ENCODE results near the gene CTBP1. TPM values are rescaled to one million over a fixed set of nuclear protein-coding genes. Genes with fewer than 3 reads are reported as not detected.

CTBP1 gene
- total RNA-seq, 1 experiment from 2014 or later = 184 TPM

GRCh38 chr4:1250921-1251772, 2.2 kb upstream of the CTBP1 start:
- H3K27ac Mint-ChIP-seq (ENCODE audit: unreplicated experiment) = no peak overlapping the region
- CTCF ChIA-PET = interaction anchor here (0.6 kb wide), 2 partner anchors 15 to 1774 kb away, joined by 4 to 5 read pairs; no protein-coding TSS in a partner anchor
- TF ChIP-seq CTCF (IDR thresholded peaks at IDR 0.05; ENCODE audit: insufficient read depth in 1 of 2, low read depth in 1 of 2, low read length in 1 of 2, severe bottlenecking in 1 of 2, unreplicated experiment in 1 of 2) = no peak
- no peak for DNase-seq
- H3K4me1 ChIP-seq = peaks cover 16% of the 10 kb centered on the region
- H3K27me3 ChIP-seq (replicated peaks; ENCODE audit: control insufficient read depth, insufficient read depth, low read length) = no peaks in the 10 kb centered on the region
- no TSS peak for BruUV-seq (replicated peaks)
- intact Hi-C loops (cut with micrococcal nuclease; ENCODE audit: unreplicated experiment) = loop anchor here (1.0 kb wide), 1 partner anchor 38 kb away; the partner anchor contains the start of gene MAEA
- POLR2A ChIA-PET = interaction anchor here (1.1 kb wide), 1 partner anchor 96 kb away, joined by 4 read pairs; the partner anchor contains the start of gene UVSSA
- no peak overlapping the region for H3K4me3 ChIP-seq (ENCODE audit: low read depth, low read length)
- H3K9me3 Mint-ChIP-seq (ENCODE audit: unreplicated experiment) = peaks cover 31% of the 10 kb centered on the region
- H3K36me3 Mint-ChIP-seq (ENCODE audit: insufficient read depth, unreplicated experiment) = peaks cover 21% of the 10 kb centered on the region
- H3K36me3 ChIP-seq (ENCODE audit: control insufficient read depth, insufficient read depth, low read length) = peaks cover 4% of the 10 kb centered on the region; the same call in 1 of the 2 replicates
- H3K27me3 Mint-ChIP-seq (ENCODE audit: insufficient read depth, unreplicated experiment) = no peaks in the 10 kb centered on the region
- H3K9me3 ChIP-seq = peaks cover 14% of the 10 kb centered on the region; the same call in 1 of the 2 replicates
- peak overlapping the region; percentile 79 for H3K4me3 Mint-ChIP-seq (ENCODE audit: unreplicated experiment)
- H3K4me1 Mint-ChIP-seq (ENCODE audit: low read depth, unreplicated experiment) = peaks cover 7% of the 10 kb centered on the region

- ChIA-PET CTCF (interaction anchor here (0.6 kb wide), 1 partner anchor 1775 kb away, joined by 5 read pairs; no protein-coding TSS in a partner anchor), POLR2A (interaction anchor here (1.1 kb wide), 1 partner anchor 96 kb away, joined by 4 read pairs; the partner anchor contains the start of gene UVSSA)
- Mint-ChIP-seq H3K27ac (ENCODE audit: unreplicated experiment) (peak overlapping the region; percentile 89), H3K27me3 (ENCODE audit: insufficient read depth, unreplicated experiment) (no peaks in the 10 kb centered on the region), H3K4me3 (ENCODE audit: unreplicated experiment) (peak overlapping the region; percentile 79), H3K4me1 (ENCODE audit: low read depth, unreplicated experiment) (peaks cover 7% of the 10 kb centered on the region), H3K9me3 (ENCODE audit: unreplicated experiment) (peaks cover 27% of the 10 kb centered on the region), H3K36me3 (ENCODE audit: insufficient read depth, unreplicated experiment) (peaks cover 27% of the 10 kb centered on the region)
- Histone ChIP-seq H3K27me3 (replicated peaks; ENCODE audit: control insufficient read depth, insufficient read depth, low read length) (no peaks in the 10 kb centered on the region), H3K36me3 (ENCODE audit: control insufficient read depth, insufficient read depth, low read length) (peaks cover 4% of the 10 kb centered on the region; the same call in 1 of the 2 replicates), H3K9me3 (peaks cover 14% of the 10 kb centered on the region; the same call in 1 of the 2 replicates), H3K4me3 (ENCODE audit: low read depth, low read length) (peak overlapping the region; percentile 47), H3K4me1 (peaks cover 16% of the 10 kb centered on the region)
- TSS peak; percentile 27 for BruUV-seq (replicated peaks)
- TF ChIP-seq CTCF (IDR thresholded peaks at IDR 0.05; ENCODE audit: insufficient read depth in 1 of 2, low read depth in 1 of 2, low read length in 1 of 2, severe bottlenecking in 1 of 2, unreplicated experiment in 1 of 2) = no peak
- intact Hi-C loops (cut with micrococcal nuclease; ENCODE audit: unreplicated experiment) = loop anchor here (1.0 kb wide), 1 partner anchor 39 kb away; the partner anchor contains the start of gene MAEA
- no peak for DNase-seq
Measured at GRCh38 chr4:1250527-1250812, 1.5 kb upstream of the CTBP1 start.

- intact Hi-C loops (cut with micrococcal nuclease; ENCODE audit: unreplicated experiment) = loop anchor here (1.0 kb wide), 2 partner anchors 39 to 96 kb away; partner anchors contain the start of gene MAEA
- H3K4me3 Mint-ChIP-seq (ENCODE audit: unreplicated experiment) = peak overlapping the region; percentile 79
- H3K27me3 Mint-ChIP-seq (ENCODE audit: insufficient read depth, unreplicated experiment) = no peaks in the 10 kb centered on the region
- peak overlapping the region; percentile 47 for H3K4me3 ChIP-seq (ENCODE audit: low read depth, low read length)
- peaks cover 12% of the 10 kb centered on the region; the same call in 1 of the 2 replicates for H3K9me3 ChIP-seq
- H3K4me1 Mint-ChIP-seq (ENCODE audit: low read depth, unreplicated experiment) = peaks cover 7% of the 10 kb centered on the region
- peaks cover 16% of the 10 kb centered on the region for H3K4me1 ChIP-seq
- H3K27me3 ChIP-seq (replicated peaks; ENCODE audit: control insufficient read depth, insufficient read depth, low read length) = no peaks in the 10 kb centered on the region
- H3K36me3 Mint-ChIP-seq (ENCODE audit: insufficient read depth, unreplicated experiment) = peaks cover 33% of the 10 kb centered on the region
- peaks cover 25% of the 10 kb centered on the region for H3K9me3 Mint-ChIP-seq (ENCODE audit: unreplicated experiment)
- peaks cover 4% of the 10 kb centered on the region; the same call in 1 of the 2 replicates for H3K36me3 ChIP-seq (ENCODE audit: control insufficient read depth, insufficient read depth, low read length)
- TF ChIP-seq CTCF (IDR thresholded peaks at IDR 0.05; ENCODE audit: insufficient read depth in 1 of 2, low read depth in 1 of 2, low read length in 1 of 2, severe bottlenecking in 1 of 2, unreplicated experiment in 1 of 2) = no peak
- ChIA-PET POLR2A (interaction anchor here (1.0 to 2.1 kb wide), 4 partner anchors 40 to 97 kb away, joined by 4 to 25 read pairs (median 4); partner anchors contain the start of gene UVSSA), CTCF (no interaction called here)
- peak overlapping the region; percentile 89 for H3K27ac Mint-ChIP-seq (ENCODE audit: unreplicated experiment)
- peak; percentile 43 to 50 for DNase-seq
- no TSS peak for BruUV-seq (replicated peaks)
Measured at GRCh38 chr4:1249731-1250526, 999 bp upstream of the CTBP1 start.

Data from Caco-2 (cell line).